Measurements from ENCODE around the gene PHAF1.

Gene PHAF1

GRCh38 chr16:67109407-67110135, at the start of gene PHAF1:
Gene PHAF1 (plus strand): TSS chr16:67109941. CDS start chr16:67110176, 235 bp downstream.
- DNase-seq (ENCODE audit: insufficient read length, low spot score) = peak; percentile 82
- FAIRE-seq = no peak
- no peak for TF ChIP-seq CTCF (IDR thresholded peaks at IDR 0.05; ENCODE audit: insufficient read depth, missing control alignments)

- FAIRE-seq (no peak), DNase-seq (ENCODE audit: insufficient read length, low spot score) (no peak)
- TF ChIP-seq CTCF (IDR thresholded peaks at IDR 0.05; ENCODE audit: insufficient read depth, missing control alignments) = no peak
These were observed 46.7 kb upstream of the PHAF1 start for GRCh38 chr16:67063008-67063407.

- DNase-seq (ENCODE audit: insufficient read length, low spot score) (no peak), FAIRE-seq (no peak)
- TF ChIP-seq CTCF (IDR thresholded peaks at IDR 0.05; ENCODE audit: insufficient read depth, missing control alignments) = no peak
These were observed 41.5 kb upstream of the PHAF1 start for GRCh38 chr16:67068212-67068753.

- no peak for TF ChIP-seq CTCF (IDR thresholded peaks at IDR 0.05; ENCODE audit: insufficient read depth, missing control alignments)
- DNase-seq (ENCODE audit: insufficient read length, low spot score) = no peak
- FAIRE-seq = no peak
These were observed 38.2 kb upstream of the PHAF1 start for GRCh38 chr16:67071476-67072048.

- DNase-seq (ENCODE audit: insufficient read length, low spot score) (no peak), FAIRE-seq (no peak)
- no peak for TF ChIP-seq CTCF (IDR thresholded peaks at IDR 0.05; ENCODE audit: insufficient read depth, missing control alignments)
These were observed 34.4 kb upstream of the PHAF1 start for GRCh38 chr16:67075331-67075730.

GRCh38 chr16:67077871-67078270, 31.9 kb upstream of the PHAF1 start:
- FAIRE-seq = no peak
- no peak for DNase-seq (ENCODE audit: insufficient read length, low spot score)
- TF ChIP-seq CTCF (IDR thresholded peaks at IDR 0.05; ENCODE audit: insufficient read depth, missing control alignments) = no peak

- DNase-seq (ENCODE audit: insufficient read length, low spot score) (no peak), FAIRE-seq (no peak)
- no peak for TF ChIP-seq CTCF (IDR thresholded peaks at IDR 0.05; ENCODE audit: insufficient read depth, missing control alignments)
These were observed 27.6 kb upstream of the PHAF1 start for GRCh38 chr16:67082100-67082499.
